ENCODE data around the gene STYXL2.

DNA sequence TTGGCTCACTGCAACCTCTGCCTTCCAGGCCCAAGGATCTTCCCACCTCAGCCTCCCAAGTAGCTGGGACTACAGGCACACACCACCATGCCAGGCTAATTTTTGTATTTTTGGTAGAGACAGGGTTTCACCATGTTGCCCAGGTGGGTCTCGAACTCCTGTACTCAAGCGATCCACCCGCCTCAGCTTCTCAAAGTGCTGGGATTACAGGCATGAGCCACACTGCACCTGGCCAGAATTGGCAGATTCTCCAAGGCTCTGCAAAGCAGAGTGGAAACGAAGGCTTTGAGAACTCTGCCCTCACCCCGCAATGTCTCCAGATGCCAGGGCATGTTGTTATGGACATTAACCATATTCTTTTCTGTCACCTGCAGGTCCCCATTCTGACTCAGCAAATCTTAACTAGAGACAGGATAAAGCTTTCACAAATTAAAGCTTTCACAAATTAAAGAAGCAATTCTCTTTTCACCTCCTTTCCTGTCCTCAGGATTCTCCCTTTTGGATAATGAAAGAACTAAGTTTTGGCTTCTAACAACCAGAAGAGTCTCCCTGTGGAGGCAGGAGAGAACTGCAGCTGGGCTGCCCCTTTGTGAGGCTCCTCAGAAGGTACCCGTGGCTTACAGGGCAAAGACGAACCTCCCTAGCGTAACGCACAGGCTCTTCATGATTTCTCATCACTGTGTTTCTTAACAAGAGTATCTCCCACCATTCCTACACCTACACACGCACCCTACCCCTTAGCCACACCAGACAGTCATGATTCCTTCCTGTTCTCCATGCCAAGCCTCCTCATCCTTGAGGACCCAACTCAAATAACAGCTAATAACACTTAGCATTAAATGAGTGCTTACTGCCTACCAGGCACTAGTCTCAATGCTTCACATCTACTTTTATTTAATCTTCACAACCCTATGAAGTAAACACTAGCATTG lies 33.5 kb upstream of the STYXL2 start:
- TF ChIP-seq, protein P1, sequence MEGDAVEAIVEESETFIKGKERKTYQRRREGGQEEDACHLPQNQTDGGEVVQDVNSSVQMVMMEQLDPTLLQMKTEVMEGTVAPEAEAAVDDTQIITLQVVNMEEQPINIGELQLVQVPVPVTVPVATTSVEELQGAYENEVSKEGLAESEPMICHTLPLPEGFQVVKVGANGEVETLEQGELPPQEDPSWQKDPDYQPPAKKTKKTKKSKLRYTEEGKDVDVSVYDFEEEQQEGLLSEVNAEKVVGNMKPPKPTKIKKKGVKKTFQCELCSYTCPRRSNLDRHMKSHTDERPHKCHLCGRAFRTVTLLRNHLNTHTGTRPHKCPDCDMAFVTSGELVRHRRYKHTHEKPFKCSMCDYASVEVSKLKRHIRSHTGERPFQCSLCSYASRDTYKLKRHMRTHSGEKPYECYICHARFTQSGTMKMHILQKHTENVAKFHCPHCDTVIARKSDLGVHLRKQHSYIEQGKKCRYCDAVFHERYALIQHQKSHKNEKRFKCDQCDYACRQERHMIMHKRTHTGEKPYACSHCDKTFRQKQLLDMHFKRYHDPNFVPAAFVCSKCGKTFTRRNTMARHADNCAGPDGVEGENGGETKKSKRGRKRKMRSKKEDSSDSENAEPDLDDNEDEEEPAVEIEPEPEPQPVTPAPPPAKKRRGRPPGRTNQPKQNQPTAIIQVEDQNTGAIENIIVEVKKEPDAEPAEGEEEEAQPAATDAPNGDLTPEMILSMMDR (conservative IDR thresholded peaks at IDR 0.05; ENCODE audit: low read depth in 2 of 2) = peak; percentile 29 to 38; a peak in 3 of 4 replicates
- TF ChIP-seq POLR2AphosphoS5 (IDR thresholded peaks at IDR 0.05; ENCODE audit: low read depth) (no peak), EZH2 (IDR thresholded peaks at IDR 0.05; ENCODE audit: low read depth, unreplicated experiment) (no peak), NANOG (IDR thresholded peaks at IDR 0.05; ENCODE audit: borderline replicate concordance) (no peak), EZH2phosphoT487 (IDR thresholded peaks at IDR 0.05; ENCODE audit: unreplicated experiment) (no peak)
